ENCODE results near the gene BSX.

Gene BSX

GRCh38 chr11:122998727-122999366, 17.2 kb upstream of the BSX start:
- no peak for DNase-seq (ENCODE audit: insufficient read length, low spot score)
- no peak for TF ChIP-seq CTCF (IDR thresholded peaks at IDR 0.05; ENCODE audit: insufficient read depth, missing control alignments)
- no peak for FAIRE-seq

GRCh38 chr11:122995526-122995925, 13.9 kb upstream of the BSX start:
- FAIRE-seq (no peak), DNase-seq (ENCODE audit: insufficient read length, low spot score) (no peak)
- TF ChIP-seq CTCF (IDR thresholded peaks at IDR 0.05; ENCODE audit: insufficient read depth, missing control alignments): no peak

GRCh38 chr11:122984186-122985011, 2.8 kb upstream of the BSX start:
- DNase-seq (ENCODE audit: insufficient read length, low spot score): no peak
- TF ChIP-seq CTCF (IDR thresholded peaks at IDR 0.05; ENCODE audit: insufficient read depth, missing control alignments): no peak
- no peak for FAIRE-seq

GRCh38 chr11:122983438-122984185, 2.0 kb upstream of the BSX start:
- no peak for TF ChIP-seq CTCF (IDR thresholded peaks at IDR 0.05; ENCODE audit: insufficient read depth, missing control alignments)
- FAIRE-seq (no peak), DNase-seq (ENCODE audit: insufficient read length, low spot score) (no peak)

- no peak for TF ChIP-seq CTCF (IDR thresholded peaks at IDR 0.05; ENCODE audit: insufficient read depth, missing control alignments)
- DNase-seq (ENCODE audit: insufficient read length, low spot score): no peak
- no peak for FAIRE-seq
Measured at GRCh38 chr11:122979815-122980595, 1.6 kb downstream of the BSX start.

- no peak for DNase-seq (ENCODE audit: insufficient read length, low spot score)
- TF ChIP-seq CTCF (IDR thresholded peaks at IDR 0.05; ENCODE audit: insufficient read depth, missing control alignments): no peak
- no peak for FAIRE-seq
Measured at GRCh38 chr11:122979103-122979814, 2.4 kb downstream of the BSX start.
